Right lobe of liver (tissue), 4 donors: Measurements from ENCODE around the gene KRTAP5-2.

ENCODE experiments used
- CTCF ChIP-seq, 4 donors: fragments of 200-600 bp in 3 of 4; fragments of 450-650 bp in 1 of 4; IDR thresholded peaks; one replicate each; pipeline versions ENCODE4 v1.5.1 to v1.8.0; 2016 to 2022; ENCODE audit warnings: antibody characterized with exemption in 4 of 4, mild to moderate bottlenecking in 2 of 4
- POLR2A ChIP-seq: fragments of 450-650 bp; IDR thresholded peaks from one replicate; pipeline ENCODE4 v1.6.1; 2017; ENCODE audit warnings: antibody characterized with exemption, mild to moderate bottlenecking
- donor health status: DM: no; HTN: no; CAD: no.
- donor health status: DM: no; HTN: no; CAD: no.
- donor health status: DM: no; HTN: yes; CAD: no.

DNA sequence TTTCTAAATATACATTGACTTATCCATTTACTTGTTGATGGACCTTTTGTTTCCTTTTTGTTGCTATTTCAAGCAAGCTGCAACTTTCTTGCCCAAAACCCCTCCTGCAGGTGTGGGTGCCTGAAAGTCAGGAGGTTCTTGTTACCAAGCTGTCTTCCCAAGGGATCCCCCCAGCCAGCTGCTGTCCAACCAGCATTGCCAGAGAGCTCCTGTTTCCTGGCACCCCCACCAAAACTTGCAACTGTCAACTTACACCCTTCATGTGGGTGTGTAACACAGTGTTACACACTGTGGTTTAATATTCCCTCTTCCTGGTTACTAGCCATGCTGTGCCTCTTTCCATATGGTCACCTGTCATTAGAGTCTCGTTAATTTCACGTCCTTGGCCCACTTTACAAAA, 11.4 kb downstream of the KRTAP5-2 start:
- no peak for TF ChIP-seq CTCF (IDR thresholded peaks at IDR 0.05)
- no peak for TF ChIP-seq POLR2A
